HUES64 (cell line): ENCODE measurements around the gene BMI1.

Experiments used
- H3K27ac ChIP-seq: 2 replicates; pipeline ENCODE4 v1.7.0; 2013; ENCODE audit warnings: low read depth, low read length, inconsistent platforms
- H3K27me3 ChIP-seq: 2 replicates; pipeline ENCODE4 v1.6.1; 2013; ENCODE audit warnings: mild to moderate bottlenecking, low read length; ENCODE audit not compliant: insufficient read depth
- H3K36me3 ChIP-seq: 2 replicates; pipeline ENCODE4 v1.6.1; 2013; ENCODE audit warnings: mild to moderate bottlenecking, low read length; ENCODE audit not compliant: insufficient read depth
- H3K4me1 ChIP-seq: 2 replicates; pipeline ENCODE4 v1.6.1; 2013; ENCODE audit warnings: mild to moderate bottlenecking, low read length, moderate library complexity; ENCODE audit not compliant: insufficient read depth
- H3K4me3 ChIP-seq: 2 replicates; pipeline ENCODE4 v1.5.1; 2013; ENCODE audit warnings: mild to moderate bottlenecking, low read length, moderate library complexity
- H3K9ac ChIP-seq: 2 replicates; pipeline ENCODE4 v1.6.1; 2013; ENCODE audit warnings: mild to moderate bottlenecking, low read depth, low read length
- H3K9me3 ChIP-seq: 2 replicates; pipeline ENCODE4 v1.6.1; 2013; ENCODE audit warnings: low read depth, low read length; ENCODE audit not compliant: insufficient read depth
- WGBS: fragments of 150-250, 120-280 bp; methylation state at CpG from one replicate; pipeline ENCODE4 v1.1.7; 2013; ENCODE audit warnings: missing lambda C conversion rate; 5-methylcytosine and 5-hydroxymethylcytosine counted together

BMI1 gene

DNA sequence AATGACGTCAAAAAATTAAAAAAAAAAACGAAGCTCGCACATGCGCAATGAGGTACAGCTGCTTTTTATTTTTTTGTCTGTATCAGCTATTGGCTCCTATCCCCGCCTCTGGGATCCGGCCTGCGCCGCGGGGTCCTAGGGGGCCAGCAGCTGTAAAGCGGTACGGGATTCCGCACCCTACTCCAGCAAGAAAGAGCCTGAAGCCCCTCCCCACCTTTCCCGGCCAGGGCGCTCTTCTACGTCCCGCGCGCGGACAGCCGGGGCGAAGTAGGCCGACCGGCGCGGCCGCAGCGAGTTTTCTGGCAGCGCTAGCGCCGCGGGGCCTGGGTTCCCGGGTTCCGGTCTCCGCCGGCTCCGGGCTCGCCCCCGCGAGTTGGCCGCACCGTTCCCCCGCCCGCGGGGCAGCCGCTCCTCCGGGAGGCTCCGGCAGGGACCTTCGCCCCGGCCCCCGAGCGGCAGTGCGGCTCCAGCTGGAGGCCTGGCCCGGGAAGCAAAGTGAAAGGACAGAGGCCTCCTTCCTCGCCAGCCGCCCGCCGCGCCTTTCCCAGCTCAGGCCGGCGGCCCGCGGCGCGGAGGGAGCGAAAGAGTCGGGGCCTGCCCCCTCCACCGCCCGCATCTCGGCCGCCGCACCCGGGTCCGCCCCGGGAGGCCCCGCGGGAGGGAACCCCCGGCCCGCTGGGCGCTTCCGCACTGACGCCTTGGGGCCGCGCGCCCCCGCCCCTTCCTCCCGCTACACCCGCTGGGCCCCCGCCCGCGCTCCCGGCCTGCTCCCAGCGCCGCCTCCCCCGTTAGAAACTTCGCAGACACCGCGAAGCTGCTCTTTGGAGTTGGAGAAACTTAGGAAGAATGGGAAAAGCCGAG is 19.7 kb downstream of the BMI1 start:
- Histone ChIP-seq H3K9ac (0 out of 2 replicates have a peak overlapping the region, but pooled peaks have one; percentile 12), H3K27ac (no peak overlapping the region), H3K4me1 (peaks cover 20% of the 10 kb centered on the region), H3K27me3 (peaks cover 100% of the 10 kb centered on the region), H3K9me3 (no peaks in the 10 kb centered on the region), H3K4me3 (peak overlapping the region; percentile 61), H3K36me3 (no peaks in the 10 kb centered on the region)
- WGBS = under 1% methylated on average over 98 of the region's 98 CpGs

GRCh38 chr10:22341190-22341925 is 20.5 kb downstream of the BMI1 start:
- WGBS = 1% methylated on average over 40 of the region's 40 CpGs
- H3K9ac ChIP-seq = no peak overlapping the region
- peak overlapping the region; percentile 61 for H3K4me3 ChIP-seq
- H3K9me3 ChIP-seq = no peaks in the 10 kb centered on the region
- H3K4me1 ChIP-seq = peaks cover 20% of the 10 kb centered on the region
- no peaks in the 10 kb centered on the region for H3K36me3 ChIP-seq
- H3K27me3 ChIP-seq = peaks cover 100% of the 10 kb centered on the region
- no peak overlapping the region for H3K27ac ChIP-seq

DNA sequence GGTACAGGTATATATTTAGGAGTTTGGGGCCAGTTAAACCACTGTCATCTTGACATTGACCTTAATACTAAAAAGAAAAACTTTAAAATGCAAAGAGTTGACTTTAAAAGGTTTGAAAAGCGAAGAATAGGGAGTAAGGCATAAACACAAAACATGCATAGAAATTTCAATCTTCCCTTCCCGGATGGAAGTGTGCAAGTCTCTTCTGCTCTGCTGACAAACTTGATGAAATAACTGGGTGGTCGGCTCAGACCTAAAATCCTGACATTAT is 21.0 kb downstream of the BMI1 start:
- Histone ChIP-seq H3K4me1 (peaks cover 20% of the 10 kb centered on the region), H3K9me3 (no peaks in the 10 kb centered on the region), H3K27ac (no peak overlapping the region), H3K36me3 (no peaks in the 10 kb centered on the region), H3K4me3 (no peak overlapping the region), H3K9ac (no peak overlapping the region), H3K27me3 (peaks cover 100% of the 10 kb centered on the region)
- WGBS = 26% methylated on average over 3 of the region's 3 CpGs

- Histone ChIP-seq H3K9ac (no peak overlapping the region), H3K4me1 (peaks cover 15% of the 10 kb centered on the region), H3K27ac (no peak overlapping the region), H3K27me3 (peaks cover 100% of the 10 kb centered on the region), H3K9me3 (no peaks in the 10 kb centered on the region), H3K4me3 (no peak overlapping the region), H3K36me3 (no peaks in the 10 kb centered on the region)
- 13% methylated on average over 2 of the region's 3 CpGs for WGBS
Measured at GRCh38 chr10:22342421-22342820, 21.5 kb downstream of the BMI1 start.

DNA sequence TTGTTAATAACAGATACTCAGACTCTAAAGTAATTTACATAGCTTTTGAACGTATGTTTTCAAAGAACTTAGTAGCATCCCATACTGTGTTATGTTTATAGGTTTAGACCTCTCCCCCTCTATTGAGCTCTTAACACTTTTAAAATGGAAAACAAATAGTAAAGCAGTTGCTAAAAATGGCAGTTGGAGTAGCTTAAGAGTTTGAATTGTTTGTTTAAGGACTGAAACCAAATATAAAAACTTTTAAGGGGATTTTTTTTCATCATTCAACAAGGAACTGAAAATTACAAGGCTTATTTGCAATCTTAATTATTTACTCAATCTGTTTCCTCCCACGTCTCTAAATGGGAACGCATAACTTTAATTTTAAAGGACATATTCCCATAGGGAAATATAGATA is 22.8 kb downstream of the BMI1 start:
- H3K4me1 ChIP-seq = peaks cover 6% of the 10 kb centered on the region
- H3K9ac ChIP-seq = no peak overlapping the region
- no peaks in the 10 kb centered on the region for H3K9me3 ChIP-seq
- H3K36me3 ChIP-seq = no peaks in the 10 kb centered on the region
- no peak overlapping the region for H3K4me3 ChIP-seq
- no CpG with 5 or more reads among the region's 3 CpGs for WGBS
- peaks cover 100% of the 10 kb centered on the region for H3K27me3 ChIP-seq
- no peak overlapping the region for H3K27ac ChIP-seq

GRCh38 chr10:22344249-22344648 is 23.4 kb downstream of the BMI1 start:
- Histone ChIP-seq H3K4me1 (peaks cover 6% of the 10 kb centered on the region), H3K4me3 (no peak overlapping the region), H3K9ac (no peak overlapping the region), H3K9me3 (no peaks in the 10 kb centered on the region), H3K27me3 (peaks cover 100% of the 10 kb centered on the region), H3K36me3 (no peaks in the 10 kb centered on the region), H3K27ac (no peak overlapping the region)
- 33% methylated on average over 1 of the region's 1 CpG for WGBS

DNA sequence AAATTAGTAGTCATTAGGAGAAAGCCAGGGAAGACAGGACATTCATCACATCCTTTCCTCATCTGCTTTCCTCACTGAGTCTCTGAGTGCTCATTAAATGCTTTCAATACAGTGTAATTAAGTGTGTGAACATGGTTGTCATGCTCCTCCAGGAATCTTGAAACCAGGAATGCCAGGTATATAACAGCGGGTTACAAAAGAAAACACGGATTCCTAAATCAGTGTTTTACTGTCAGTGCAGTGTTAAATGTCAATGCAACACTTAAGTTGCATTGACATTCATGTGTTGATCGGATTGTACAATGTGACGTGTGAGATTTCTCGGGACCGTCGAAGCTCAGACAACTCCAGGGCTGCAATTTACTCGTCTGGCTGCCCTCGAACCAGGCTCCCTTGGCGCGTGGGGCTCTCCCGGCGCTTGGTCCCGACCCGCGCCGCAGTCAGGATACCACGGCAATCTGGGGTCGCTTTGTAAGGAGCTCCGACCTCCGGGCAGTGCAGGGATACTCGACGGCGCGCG is 23.9 kb downstream of the BMI1 start:
- 7% methylated on average over 26 of the region's 26 CpGs for WGBS
- H3K9ac ChIP-seq = no peak overlapping the region
- H3K27ac ChIP-seq = no peak overlapping the region
- peak overlapping the region; percentile 57 for H3K4me3 ChIP-seq
- H3K36me3 ChIP-seq = no peaks in the 10 kb centered on the region
- peaks cover 3% of the 10 kb centered on the region for H3K4me1 ChIP-seq
- H3K27me3 ChIP-seq = peaks cover 99% of the 10 kb centered on the region
- H3K9me3 ChIP-seq = no peaks in the 10 kb centered on the region

- H3K4me3 ChIP-seq = peak within 1 kb of the TSS; percentile 57
- 2% methylated on average over 83 of the region's 83 CpGs for WGBS
- no peaks in the 10 kb centered on the region for H3K36me3 ChIP-seq
- peaks cover 94% of the 10 kb centered on the region for H3K27me3 ChIP-seq
- H3K9me3 ChIP-seq = no peaks in the 10 kb centered on the region
- H3K4me1 ChIP-seq = no peaks in the 10 kb centered on the region; the same call in 1 of the 2 replicates
- no peak within 1 kb of the TSS; the same call in 1 of the 2 replicates for H3K9ac ChIP-seq
- no peak within 1 kb of the TSS for H3K27ac ChIP-seq
Measured at GRCh38 chr10:22345301-22346095, 24.6 kb downstream of the BMI1 start, which contains the start of gene SPAG6. Gene SPAG6, plus strand, starts transcription at chr10:22345496. Its CDS starts 116 bp downstream, at chr10:22345612.

DNA sequence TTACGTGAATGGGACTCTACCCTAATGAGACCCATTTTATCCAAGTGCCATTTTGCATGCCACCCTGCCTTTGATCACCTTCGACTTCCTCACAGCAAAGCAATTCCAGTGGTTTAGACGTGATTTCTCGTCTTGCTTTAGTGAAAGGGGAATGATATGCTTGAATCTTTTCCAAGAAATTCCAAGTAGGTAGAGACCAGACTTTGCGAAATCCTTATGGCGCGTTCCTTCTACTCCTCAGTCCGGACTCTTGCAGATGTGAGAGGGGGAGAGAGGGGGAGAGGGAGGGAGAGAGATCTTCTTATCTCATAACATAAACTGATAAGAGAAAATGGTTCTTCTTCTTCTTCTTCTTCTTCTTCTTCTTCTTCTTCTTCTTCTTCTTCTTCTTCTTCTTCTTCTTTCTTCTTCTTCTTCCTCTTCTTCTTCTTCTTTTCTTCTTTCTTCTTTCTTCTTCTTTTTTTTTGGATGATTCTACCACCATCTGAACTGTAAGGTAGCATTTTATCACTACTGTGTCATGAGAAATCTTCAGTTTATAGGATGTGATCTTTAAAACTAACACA is 25.3 kb downstream of the BMI1 start:
- Histone ChIP-seq H3K36me3 (no peaks in the 10 kb centered on the region), H3K4me1 (no peaks in the 10 kb centered on the region; the same call in 1 of the 2 replicates), H3K9ac (no peak overlapping the region), H3K4me3 (peak overlapping the region; percentile 57), H3K9me3 (no peaks in the 10 kb centered on the region), H3K27ac (no peak overlapping the region), H3K27me3 (peaks cover 89% of the 10 kb centered on the region)
- WGBS = 16% methylated on average over 7 of the region's 8 CpGs

- no peak overlapping the region for H3K4me3 ChIP-seq
- no peaks in the 10 kb centered on the region for H3K9me3 ChIP-seq
- no peaks in the 10 kb centered on the region for H3K36me3 ChIP-seq
- WGBS = 94% methylated on average over 1 of the region's 1 CpG
- H3K27me3 ChIP-seq = peaks cover 53% of the 10 kb centered on the region
- H3K9ac ChIP-seq = no peak overlapping the region
- no peak overlapping the region for H3K27ac ChIP-seq
- no peaks in the 10 kb centered on the region for H3K4me1 ChIP-seq
Measured at GRCh38 chr10:22349755-22350154, 28.9 kb downstream of the BMI1 start.
